Umbilical cord (tissue), 2 donors: Measurements from ENCODE around the gene ARHGAP40. TPM values are rescaled to one million over a fixed set of nuclear protein-coding genes. Genes with fewer than 3 reads are reported as not detected.

Experiments used
- DNase-seq: peaks from one replicate; pipeline ENCODE4 v3.0.0-alpha.2; 2015; ENCODE audit warnings: low spot score
- total RNA-seq: library from RNA; depleted of rRNA; stranded (reverse); fragments of >200 nt; gene quantifications from one replicate; pipeline ENCODE4 v1.2.3, GENCODE V29; 2014; ENCODE audit warnings: low replicate concordance; ENCODE audit not compliant: insufficient read depth

The ARHGAP40 gene
- total RNA-seq, 1 donor from 2014 or later: 0.96 TPM

- no peak for DNase-seq
These were observed 73.1 kb downstream of the ARHGAP40 start for GRCh38 chr20:38674765-38675133.

DNA sequence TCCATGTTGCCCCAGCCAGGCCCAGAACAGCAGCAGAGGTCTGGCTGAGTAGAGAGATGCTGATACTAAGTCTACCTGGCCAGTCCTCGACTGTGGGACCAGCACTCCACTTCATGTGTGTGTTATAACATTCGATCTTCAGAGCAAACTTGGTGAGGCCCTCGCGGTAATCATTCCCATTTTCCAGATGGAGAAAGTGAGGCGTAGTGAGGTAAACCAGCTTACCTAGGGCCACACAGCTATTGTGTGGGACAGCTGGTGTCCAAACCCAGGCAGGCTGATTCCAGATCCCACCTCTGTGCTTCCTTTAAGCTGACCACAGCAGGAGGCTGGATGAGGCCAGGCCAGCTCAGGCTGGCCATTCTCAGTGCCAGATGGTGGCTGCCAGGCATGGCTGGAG is 75.0 kb downstream of the ARHGAP40 start:
- DNase-seq: no peak

GRCh38 chr20:38680500-38681306 is 79.1 kb downstream of the ARHGAP40 start:
- peak; percentile 59 for DNase-seq

DNA sequence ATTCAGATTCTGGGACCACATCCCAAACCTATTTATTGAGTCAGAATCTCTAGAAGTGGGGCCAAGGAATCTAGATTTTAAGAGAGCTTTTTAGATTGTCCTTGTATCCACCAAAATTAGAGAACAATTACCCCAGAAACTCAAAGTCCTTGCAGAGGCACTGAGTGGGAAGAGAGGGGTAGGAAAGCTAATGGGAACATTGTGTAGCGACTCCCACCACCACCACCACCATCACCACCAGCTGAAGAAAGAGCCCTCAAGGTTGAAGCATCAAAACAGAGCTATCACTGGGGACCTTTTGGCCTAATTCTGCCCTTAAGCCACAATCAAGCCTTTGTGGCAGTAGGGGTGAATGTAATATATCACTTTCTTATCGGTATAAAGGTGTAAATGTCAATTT is 83.7 kb downstream of the ARHGAP40 start:
- no peak for DNase-seq

DNA sequence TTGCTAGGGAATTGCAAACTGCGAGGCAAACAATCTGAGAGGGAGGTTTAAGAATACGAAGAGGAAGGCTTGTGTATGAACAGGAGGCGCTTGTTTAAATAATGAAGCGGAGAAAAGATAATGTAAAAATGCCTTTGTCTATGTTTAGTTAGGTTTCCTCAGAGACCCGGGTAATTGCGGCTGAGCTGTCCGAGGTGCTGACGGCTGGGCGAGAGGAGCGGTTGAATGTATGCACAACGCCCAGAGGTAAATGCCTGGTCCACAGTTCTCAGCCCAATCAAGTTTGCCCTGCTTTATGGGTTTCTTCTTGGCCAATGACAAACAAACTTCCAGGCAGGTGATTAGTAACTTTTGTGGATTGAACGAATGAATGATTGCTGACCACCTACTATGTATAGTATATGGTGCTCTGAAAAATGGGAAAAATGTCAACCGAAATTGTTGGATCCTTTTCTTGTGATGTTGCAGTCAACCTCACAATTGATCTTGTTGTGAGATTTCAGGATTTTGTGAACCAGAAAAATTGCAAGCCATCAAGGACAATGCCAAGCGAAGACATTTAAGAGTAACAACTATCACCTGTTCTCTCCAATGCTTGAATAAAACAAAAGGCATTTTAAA is 84.4 kb downstream of the ARHGAP40 start:
- peak; percentile 73 for DNase-seq

DNA sequence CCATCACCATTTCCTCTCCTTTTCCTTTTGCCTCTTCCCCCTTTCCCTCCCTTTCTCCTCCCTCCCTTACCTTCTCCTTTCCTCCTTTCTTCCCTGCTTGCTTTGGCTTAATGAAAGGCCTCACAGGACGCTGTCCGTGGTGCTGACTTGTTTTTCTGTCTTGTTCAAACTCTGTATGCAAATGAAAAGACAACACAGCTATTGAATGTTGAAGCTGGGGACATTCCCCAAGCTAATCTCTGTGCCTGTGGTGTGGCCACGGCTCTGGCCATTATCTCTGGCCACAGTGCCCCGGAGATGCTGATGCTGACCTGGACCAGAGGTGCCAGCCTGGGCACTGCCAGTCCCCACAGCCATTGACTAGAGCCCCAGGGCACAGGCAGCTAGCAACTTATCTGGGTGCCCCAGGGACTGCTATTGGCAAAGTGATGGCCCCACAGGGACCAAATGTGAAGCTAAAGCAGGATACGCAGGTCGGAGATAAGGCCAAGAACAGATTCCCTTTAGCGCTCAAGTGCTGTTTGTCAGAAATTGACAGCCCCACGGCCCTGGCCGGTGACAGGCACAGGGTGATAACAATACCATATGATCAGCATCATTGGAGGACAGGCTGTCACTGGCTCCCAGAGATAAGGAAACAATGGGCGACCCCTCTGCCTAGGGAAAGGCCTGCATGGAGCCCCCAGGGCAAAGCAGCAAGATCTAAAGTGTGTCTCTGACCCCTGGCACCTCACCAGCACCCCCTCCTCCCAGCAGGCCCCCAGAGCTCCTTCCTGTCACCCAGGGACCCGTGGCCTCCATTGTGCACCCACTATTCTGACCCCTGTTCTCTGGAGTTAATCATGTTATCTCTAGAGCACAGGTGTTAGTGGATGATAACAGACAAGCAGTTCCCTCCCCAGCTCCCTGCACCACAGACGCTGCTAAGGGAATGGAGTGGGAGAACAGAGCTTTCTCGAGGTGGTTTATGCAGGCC is 91.1 kb downstream of the ARHGAP40 start:
- peak; percentile 81 for DNase-seq

- DNase-seq: no peak
These were observed 95.7 kb downstream of the ARHGAP40 start for GRCh38 chr20:38697306-38697705.

GRCh38 chr20:38698541-38698940 is 96.9 kb downstream of the ARHGAP40 start:
- no peak for DNase-seq

DNA sequence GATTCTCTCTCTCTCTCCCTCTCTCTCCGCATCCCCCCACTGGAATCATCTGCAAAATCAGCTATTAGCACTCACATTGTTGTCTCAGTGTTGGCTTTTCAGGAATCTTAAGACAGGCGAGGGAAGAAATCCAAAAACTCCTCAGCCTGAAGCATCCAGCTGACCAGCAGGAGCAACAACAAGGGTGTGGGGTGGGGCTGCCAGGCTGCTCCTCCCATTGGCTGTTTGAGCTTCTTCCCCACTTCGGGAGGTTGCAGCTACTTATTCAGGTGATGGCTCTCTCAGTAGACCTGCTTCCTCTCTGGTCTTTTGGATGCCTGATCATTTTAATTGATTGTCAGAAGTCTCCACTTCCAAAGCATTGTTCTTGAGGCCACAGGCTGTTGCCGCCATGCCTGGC is 98.5 kb downstream of the ARHGAP40 start:
- no peak for DNase-seq

Other genes starting within 250 kb of the ARHGAP40 start
- gene SNHG17, start 166.5 kb upstream of the ARHGAP40 start, total RNA-seq: 2.4 TPM
- gene RALGAPB, start 129.0 kb upstream of the ARHGAP40 start, total RNA-seq: 36.4 TPM
- not detected for gene ADIG, start 20.6 kb upstream of the ARHGAP40 start, total RNA-seq
- gene SLC32A1, start 122.7 kb downstream of the ARHGAP40 start, total RNA-seq: 6.3 TPM
- 2.4 TPM for gene ACTR5, start 146.7 kb downstream of the ARHGAP40 start, total RNA-seq
- 2.6 TPM for gene PPP1R16B, start 203.9 kb downstream of the ARHGAP40 start, total RNA-seq